GM21576 (cell line): Measurements from ENCODE around the gene ZMAT2.
"Not testable (repeated sequence)": the region's sequence is repeated elsewhere in the genome, so short reads cannot be mapped to it uniquely, and the experiment has no call there.

Source experiments
- ATAC-seq: cut with Tn5 transposase; IDR thresholded peaks from one replicate; pipeline ENCODE4 v1.9.1; 2021; ENCODE audit warnings: mild to moderate bottlenecking, moderate library complexity; ENCODE audit not compliant: unreplicated experiment

ZMAT2 gene

DNA sequence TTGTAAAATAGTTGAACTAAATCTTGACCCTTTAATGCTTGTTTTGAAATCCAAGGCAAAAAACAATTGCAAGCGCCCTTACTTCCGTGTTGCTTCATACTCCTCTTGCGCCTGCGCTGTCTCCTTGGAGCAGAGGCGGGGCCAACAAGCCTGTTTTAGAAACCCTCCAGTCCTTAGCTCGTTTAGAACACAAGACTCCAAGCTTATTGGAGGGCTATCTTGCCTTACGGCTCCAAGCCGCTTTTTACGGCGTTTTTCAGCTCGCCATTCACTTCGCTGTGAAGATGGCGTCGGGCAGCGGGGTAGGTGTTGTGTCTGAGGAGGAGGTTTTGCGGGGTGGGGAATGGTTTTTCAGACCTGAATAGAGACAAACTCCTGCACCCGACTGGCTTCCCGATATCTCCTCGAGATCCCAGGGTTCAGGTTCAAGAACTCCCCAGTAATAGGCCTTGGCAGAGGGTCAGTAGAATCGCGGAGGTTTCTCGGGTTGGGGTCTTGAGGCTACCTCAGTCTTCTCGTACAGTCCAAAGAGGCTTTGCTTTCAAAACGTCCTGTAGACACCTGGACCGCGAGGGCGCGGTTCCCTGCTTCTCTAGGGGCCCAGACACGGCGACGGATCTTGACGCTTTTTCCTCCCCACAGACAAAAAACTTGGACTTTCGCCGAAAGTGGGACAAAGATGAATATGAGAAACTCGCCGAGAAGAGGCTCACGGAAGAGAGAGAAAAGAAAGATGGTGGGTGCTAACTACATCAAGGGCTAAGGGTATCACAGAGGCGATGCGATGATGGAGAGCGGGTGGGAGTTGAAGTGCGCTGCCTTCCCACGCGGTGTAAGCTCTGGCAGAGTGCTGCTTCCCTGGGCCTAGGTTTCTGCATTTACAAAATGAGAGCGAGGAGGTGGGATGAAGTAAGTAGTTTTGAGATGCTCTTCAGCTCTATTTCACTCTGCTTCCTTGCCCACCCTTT lies at the start of gene ZMAT2:
Gene ZMAT2, plus strand, starts transcription at position 271 of the 968 bp plus-strand sequence. Its CDS starts 14 bp downstream, at position 285.
- ATAC-seq = peak; percentile 92

DNA sequence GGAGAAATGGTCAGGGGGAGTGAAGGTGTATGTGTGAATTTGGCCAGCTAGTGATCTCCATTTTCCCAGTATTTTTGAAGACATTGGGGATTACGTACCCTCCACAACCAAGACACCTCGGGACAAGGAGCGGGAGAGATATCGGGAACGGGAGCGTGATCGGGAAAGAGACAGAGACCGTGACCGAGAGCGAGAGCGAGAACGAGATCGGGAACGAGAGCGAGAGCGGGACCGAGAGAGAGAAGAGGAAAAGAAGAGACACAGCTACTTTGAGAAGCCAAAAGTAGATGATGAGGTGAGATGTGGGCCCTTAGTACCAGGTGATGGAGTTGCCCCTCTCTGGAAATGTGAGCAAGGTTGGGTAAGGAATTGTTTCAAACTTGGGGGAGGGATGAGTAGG lies 41.4 kb upstream of the ZMAT2 start:
- ATAC-seq = no peak

- not testable (repeated sequence) for ATAC-seq
Observed at GRCh38 chr5:140660371-140660770, 39.9 kb upstream of the ZMAT2 start.

DNA sequence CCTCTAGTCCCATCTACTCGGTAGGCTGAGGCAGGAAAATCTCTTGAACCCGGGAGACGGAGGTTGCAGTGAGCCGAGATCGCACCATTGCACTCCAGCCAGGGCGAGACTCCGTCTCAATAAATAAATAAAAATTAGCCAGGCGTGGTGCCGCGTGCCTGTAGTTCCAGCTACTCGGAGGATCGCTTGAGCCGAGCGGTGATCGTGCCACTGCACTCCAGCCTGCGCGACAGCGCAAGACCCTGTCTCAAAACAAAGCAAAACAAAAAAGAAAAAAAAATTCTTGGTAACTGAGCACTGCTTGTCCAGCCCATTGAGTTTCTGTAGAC lies 36.3 kb upstream of the ZMAT2 start:
- no peak for ATAC-seq

DNA sequence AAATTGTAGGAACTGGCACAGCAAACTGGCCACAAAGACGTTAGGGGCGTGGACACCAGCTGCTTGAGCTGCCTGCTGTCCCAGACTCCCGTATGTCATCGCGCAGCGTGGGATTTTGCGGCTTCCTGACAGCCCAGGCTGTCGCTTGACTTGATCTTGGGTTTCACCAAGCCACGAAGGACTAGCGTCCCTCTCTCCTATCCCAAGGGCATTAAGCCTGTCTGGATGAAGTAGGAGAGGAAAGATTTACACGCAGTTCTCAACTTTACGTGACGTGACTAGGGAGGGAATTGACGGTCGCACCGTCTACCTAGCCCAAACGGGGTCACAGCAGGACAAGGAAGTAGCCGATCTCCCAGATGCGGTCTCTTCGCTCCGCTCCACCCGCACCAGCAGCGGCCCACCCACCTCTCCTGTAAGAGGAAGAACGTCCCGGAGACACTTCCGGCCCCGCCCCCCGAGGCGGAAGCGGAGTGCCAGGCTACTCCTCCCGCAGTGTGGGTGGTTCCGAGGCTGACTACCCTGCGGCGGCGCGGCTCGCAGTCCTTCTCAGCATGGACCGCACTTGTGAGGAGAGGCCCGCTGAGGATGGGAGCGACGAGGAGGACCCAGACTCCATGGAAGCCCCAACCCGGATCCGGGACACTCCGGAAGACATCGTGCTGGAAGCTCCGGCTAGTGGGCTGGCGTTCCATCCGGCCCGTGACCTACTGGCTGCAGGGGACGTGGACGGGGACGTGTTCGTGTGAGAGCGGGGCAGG lies 35.7 kb upstream of the ZMAT2 start, which contains the start of gene WDR55:
Gene WDR55, plus strand, starts transcription at position 546 of the 761 bp plus-strand sequence. Its CDS starts 9 bp downstream, at position 555.
- peak; percentile 97 for ATAC-seq

DNA sequence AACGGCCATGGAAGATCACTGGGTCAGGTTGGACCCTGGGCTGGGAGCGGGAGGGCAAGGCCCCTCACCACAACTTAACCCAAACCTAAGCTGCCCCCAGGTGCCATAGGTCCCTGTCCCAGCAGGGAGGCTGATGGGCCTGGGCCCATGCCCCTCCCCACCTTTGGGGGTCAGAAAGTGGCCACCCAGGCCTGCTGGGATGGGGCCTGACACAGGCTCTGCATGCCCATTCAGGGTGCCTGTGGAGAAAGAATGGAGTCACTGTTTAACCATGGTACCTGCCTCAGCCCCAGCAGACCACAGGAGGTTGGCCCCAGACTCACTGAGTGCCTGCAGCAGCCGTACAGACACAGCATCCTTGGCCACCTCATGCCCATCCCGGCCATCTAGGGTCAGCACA lies 29.2 kb upstream of the ZMAT2 start:
- not testable (repeated sequence) for ATAC-seq

GRCh38 chr5:140671472-140672125 lies 28.6 kb upstream of the ZMAT2 start:
- ATAC-seq = no peak

DNA sequence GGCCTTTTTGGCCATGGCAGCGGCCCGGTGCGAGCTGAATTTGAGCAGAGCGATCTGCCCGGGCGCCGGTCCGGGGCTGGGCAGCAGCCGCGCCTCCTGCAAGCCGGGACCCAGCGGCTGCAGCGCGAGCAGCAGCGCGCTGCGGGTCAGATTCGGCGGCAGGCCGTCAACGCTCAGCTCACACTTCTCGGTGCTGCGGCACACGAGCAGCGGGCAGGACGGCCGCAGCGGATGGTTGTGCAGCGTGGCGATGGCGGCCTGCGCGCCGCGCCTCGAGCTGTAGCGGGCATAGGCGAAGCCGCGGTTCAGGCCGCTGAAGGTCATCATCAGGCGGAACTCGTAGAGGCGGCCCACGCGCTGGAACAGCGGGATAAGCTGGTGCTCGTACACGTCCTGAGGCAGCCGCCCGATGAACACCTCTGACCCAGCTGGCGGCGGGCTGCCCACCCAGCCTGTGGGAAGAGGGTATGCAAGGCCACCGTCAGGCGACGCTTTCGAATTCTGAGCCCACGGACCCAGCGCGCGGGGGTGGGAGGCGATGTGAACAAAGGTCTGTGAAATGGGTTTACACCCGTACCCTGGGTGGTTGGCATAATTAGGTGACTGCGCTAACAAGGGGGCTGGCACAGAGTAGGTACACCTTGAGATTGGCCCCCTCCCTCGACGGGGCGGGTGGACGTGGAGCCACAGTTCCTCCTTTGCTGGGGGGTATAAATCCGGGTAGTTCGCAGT lies 27.6 kb upstream of the ZMAT2 start:
- ATAC-seq = no peak

DNA sequence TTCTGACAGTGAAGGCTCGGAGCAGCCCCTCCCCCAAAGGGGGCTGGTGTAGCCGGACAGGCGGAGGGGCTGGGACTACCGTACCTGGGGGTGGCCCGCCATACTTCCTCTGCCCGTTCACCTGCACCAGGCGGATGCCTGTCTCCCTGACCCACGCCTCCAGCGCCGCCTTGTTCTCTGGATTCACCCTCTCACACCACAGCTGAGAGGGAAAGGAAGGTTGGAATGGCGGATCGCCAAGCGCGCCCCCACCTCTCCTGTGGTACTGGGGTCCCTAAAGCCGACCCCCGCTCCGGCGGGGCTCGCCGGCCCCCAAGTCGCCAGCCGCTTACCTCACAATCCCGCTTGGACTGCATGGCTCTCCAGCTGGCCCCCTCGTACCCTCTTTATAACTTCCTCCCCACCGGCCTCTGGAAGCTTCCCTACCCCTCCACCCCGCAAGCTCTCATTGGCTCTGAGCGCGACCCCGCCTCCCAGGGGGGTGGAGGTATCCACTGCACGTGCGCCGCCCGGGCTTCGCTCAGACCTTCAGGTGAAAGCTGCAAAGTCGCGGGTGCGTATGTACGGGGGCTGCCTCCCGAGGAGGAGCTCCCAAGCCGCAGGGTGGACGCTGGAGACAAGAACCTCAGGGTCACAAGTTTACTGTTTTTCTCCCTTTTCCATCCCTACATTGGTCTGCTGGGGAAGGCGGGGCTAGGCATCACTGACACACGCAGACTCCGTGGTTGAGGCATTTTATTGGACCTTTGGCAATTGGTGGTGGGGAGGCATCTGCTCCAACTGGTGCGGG lies 26.9 kb upstream of the ZMAT2 start, which contains the start of gene DND1:
Gene DND1, minus strand, starts transcription at position 390 of the 790 bp plus-strand sequence. Its CDS starts 34 bp downstream, at position 356.
- no peak for ATAC-seq

GRCh38 chr5:140674211-140674610 lies 26.0 kb upstream of the ZMAT2 start:
- no peak for ATAC-seq

DNA sequence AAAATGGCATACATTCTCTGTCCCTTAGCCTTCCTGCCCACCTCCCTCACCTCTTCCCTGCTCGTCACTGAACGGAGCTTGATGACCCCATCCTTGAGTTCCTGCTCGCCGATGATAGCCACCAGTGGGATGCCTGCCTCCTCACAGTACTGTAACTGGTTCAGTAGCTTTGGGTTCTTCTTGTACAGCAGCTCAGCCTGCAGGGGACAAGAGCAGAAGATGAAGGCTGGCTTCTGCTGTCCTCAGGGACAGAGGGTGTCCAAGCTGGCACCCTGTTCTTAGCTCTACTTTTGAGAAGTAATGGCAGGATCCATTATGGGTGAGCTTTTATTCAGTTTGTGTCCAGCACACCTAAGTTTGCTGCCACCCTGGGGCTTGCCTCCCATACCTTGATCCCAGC lies 25.6 kb upstream of the ZMAT2 start:
- no peak for ATAC-seq

DNA sequence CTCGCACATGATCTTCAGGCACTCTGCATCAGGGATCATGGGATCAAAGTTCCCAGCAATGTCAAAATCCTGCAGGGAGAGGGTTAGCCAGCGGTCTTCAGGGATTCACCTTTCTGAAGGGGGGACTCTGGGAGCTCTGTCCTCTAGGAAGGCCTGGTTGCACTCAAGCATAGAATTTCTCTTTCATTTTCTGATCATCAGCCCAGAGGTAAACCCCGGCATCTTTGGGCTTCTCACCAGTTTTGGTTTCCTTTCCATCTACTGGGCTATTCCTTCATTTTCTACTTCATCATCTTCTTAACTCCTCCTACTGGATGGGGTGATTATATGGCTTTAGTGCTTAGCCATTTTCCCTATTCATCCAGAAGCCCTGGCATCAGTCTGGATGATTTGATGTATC lies 22.3 kb upstream of the ZMAT2 start:
- peak; percentile 57 for ATAC-seq

GRCh38 chr5:140678993-140679392 lies 21.3 kb upstream of the ZMAT2 start:
- ATAC-seq = no peak

DNA sequence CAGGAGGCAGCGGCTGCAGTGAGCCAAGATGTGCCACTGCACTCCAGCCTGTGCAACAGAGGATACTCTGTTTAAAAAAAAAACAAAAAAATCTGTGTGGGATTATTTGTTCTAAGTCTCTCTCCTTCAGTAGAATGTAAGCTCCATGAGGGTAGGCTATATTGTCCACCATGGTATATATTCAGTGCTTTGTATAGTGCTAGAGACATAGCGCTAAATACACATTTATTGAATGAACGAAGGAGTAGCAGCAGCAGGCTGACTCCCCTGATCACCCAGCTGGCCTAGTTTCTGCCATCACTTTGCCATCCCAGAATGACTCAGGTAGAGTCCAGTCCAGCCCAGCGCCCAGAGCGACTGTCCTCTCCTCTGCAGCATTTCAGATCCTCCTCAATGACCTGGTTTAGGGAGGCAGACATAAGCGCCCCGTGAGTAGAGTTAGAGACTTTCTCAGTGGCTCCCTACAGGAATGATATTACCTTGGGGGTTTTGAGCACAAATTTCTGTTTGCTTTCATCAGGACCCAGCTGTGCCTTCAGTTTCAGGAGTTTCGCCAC lies 9.8 kb upstream of the ZMAT2 start:
- no peak for ATAC-seq

DNA sequence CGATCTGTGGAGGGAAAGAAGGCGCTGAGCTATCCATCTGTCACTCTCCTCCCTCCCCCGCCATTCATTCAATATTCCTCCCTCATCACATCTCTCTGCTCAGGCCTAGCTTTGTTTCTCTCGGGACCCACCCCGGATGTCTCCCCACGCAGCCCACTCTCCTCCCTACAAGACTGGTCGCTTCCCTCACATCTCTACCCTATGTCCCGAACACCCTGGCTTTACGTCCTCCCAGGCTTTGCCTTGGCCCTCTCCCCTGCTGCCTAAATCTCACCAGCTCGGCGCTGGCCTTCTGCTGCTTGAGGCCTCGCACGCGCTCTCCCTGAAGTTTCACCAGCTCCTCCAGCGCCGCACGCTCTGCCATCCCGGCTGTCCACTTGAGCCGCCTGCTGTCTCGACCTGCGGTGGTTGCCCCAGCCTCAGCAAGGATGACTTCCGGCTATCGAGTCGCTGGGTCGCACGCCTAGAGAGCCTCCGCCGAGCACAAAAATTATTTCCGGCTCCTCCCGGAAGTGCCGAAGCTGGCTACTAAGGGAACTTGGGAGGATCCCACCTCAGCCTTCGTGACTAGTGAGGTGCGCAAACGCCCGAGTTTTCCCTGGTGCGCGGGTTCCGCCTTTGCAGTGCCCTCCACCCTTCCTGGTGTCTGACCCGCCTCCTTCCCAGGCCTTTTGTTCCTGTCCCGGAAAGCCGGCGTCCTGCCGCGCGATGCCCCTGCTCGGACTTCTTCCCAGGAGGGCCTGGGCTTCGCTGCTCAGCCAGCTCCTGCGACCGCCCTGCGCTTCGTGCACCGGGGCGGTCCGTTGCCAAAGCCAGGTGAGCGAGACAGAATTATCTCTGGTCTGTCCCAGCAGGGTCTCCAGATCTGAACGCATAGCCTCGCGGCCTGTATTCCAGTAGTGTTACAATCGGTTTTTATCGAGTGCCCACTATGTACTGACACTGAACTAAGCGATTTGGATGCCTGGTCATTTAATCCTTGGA lies 9.0 kb upstream of the ZMAT2 start, which contains the start of the genes HARS1 and HARS2:
Gene HARS1, minus strand, starts transcription at position 430 of the 984 bp plus-strand sequence. Its CDS starts 66 bp downstream, at position 364.
Gene HARS2, plus strand, starts transcription at position 515 of the 984 bp plus-strand sequence. Its CDS starts 194 bp downstream, at position 709.
- peak; percentile 96 for ATAC-seq

- ATAC-seq = no peak
Observed at GRCh38 chr5:140694276-140694675, 6.0 kb upstream of the ZMAT2 start.

DNA sequence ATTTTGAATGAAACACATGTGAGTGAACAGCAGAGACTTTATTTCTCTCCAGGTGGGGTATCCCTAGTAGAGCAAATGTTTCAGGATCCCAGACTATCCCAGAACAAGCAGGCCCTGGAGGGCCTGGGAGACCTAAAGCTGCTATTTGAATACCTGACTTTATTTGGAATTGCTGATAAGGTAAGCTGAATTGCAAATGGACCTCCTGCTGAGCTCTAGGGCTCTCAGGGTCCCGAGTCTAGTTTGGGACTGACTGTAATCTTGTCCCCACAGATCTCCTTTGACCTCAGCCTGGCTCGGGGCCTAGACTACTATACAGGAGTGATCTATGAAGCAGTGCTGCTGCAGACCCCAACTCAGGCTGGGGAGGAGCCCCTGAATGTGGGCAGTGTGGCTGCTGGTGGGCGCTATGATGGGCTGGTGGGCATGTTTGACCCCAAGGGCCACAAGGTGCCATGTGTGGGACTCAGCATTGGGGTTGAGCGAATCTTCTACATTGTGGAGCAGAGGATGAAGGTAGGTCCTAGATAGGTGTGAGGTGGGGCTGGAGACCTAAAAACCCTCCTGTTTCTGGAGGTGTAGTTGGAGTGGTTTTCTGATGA lies 3.3 kb upstream of the ZMAT2 start:
- no peak for ATAC-seq
